ENCODE results near the gene HPS1. TPM values are rescaled to one million over a fixed set of nuclear protein-coding genes. Genes with fewer than 3 reads are reported as not detected.

Gene HPS1
- total RNA-seq, 4 donors from 2014 or later = 46.1 to 88.2 (median 63.0) TPM

DNA sequence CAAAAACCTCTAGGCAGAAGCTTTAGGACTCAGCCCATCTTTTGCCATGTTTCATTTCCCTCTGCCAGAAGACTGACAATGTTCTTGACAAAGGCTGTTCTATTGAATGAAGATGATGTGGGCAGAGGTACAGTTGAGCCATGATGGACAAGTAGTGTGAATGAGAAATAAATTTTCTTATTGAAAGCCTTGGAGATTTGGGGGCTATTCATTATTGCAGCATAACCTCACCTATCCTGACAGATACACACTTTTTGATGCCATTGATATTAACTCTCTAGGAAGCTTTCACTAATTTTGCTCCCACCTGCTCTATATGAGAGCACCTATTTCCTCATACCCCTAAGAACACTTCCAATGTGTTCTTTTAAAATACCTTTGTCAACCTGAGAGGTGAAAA lies 36.9 kb upstream of the HPS1 start:
- TF ChIP-seq, protein P1, sequence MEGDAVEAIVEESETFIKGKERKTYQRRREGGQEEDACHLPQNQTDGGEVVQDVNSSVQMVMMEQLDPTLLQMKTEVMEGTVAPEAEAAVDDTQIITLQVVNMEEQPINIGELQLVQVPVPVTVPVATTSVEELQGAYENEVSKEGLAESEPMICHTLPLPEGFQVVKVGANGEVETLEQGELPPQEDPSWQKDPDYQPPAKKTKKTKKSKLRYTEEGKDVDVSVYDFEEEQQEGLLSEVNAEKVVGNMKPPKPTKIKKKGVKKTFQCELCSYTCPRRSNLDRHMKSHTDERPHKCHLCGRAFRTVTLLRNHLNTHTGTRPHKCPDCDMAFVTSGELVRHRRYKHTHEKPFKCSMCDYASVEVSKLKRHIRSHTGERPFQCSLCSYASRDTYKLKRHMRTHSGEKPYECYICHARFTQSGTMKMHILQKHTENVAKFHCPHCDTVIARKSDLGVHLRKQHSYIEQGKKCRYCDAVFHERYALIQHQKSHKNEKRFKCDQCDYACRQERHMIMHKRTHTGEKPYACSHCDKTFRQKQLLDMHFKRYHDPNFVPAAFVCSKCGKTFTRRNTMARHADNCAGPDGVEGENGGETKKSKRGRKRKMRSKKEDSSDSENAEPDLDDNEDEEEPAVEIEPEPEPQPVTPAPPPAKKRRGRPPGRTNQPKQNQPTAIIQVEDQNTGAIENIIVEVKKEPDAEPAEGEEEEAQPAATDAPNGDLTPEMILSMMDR (IDR thresholded peaks at IDR 0.05; ENCODE audit: low read depth) = no peak

DNA sequence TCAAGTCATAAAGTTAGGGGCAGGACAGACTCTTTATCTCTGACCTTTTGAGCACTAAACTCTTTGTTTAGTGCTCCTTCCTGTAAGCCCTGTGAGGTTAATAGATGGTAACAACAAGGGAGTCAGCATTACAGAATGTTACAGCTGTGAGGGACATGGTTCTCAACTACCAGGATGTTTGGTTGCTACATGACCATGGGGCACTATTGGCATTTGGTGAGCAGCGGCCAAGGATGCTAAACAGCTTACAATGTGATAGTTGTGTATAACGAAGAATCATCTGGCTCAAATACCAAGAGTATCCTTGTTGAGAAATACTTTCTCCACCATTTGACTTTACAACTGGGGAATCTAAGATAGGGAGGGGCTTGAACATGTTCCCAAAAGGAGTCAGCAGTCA lies 35.4 kb upstream of the HPS1 start:
- TF ChIP-seq, protein P1 (IDR thresholded peaks at IDR 0.05; ENCODE audit: low read depth) = no peak

DNA sequence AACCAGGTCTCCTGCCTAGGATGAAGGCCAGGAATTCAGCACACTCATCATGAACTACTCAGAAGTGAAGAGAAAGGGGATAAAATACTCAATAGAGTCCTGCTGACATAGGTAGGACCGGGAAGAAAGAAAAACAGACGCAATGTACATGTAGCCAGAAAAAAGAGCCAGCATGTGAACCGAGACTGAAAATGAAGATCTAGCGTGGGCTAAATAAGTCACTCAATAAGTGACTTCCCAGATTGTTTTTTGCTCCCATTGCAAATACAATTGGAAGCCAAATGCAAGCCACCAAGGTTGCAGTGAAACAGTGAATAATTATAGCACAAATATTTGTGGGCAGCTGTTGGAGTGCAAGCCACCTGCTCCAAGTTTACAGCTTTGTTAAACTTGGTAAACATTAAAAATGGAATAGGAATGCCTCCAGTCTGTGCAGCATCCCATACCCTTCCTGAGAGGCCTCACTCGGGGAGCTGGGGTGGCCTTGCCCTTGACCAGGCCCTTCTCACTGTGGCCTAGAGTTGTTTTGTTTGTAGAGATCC lies 34.7 kb upstream of the HPS1 start:
- TF ChIP-seq, protein P1 (IDR thresholded peaks at IDR 0.05; ENCODE audit: low read depth) = no peak

DNA sequence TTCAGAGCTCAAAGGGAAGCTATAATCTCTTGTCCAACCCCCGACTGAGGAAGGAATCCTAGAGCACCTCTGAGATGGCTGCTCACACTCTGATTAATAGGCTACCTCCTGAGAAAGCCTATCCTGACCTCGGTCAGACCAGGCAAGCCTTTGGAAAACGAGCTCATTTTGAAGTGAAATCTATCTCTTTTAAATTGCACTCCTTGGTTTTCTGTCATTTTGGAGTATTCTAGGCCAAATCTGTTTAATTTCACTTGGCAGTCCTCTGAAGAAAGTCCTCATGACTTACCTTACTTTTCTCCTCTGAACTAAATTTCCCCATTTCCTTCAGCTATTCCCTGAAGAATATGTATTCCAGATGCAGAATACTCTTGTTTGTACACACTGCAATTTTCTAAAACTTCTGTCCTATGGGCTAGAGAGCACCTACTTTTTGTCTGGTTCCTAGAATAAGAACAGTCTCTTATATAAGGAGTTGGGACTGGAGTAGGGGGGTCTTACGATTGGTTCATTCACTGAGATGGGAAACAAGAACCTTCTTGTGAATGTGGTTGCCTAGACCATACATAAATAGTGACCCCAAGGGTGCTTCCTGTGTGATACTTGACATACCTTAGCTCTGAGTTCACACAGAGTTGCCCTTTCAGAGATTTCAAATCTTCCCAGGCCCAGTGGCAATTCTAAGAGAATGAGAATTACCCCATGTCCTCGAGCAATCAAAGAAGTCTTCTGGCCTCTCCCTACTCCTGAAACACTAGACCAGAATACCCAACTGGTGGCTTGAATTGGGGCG lies 31.9 kb upstream of the HPS1 start:
- TF ChIP-seq, protein P1 (IDR thresholded peaks at IDR 0.05; ENCODE audit: low read depth) = no peak

DNA sequence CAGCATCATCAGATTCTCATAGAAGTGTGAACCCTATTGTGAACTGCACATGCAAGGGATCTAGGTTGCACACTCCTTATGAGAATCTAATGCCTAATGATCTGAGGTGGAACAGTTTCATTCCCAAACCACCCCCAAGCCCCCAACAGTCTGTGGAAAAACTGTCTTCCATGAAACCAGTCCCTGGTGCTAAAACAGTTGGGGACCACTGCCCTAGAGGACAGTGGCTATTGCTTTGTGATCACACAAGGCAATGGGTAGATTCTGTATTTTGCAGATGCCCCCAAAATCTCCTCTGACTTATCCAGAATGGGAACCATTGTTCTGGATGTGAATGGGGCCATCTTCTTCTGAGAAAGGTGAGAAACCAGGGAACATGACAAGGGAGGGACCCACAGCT lies 31.1 kb upstream of the HPS1 start:
- TF ChIP-seq, protein P1 (IDR thresholded peaks at IDR 0.05; ENCODE audit: low read depth) = no peak

DNA sequence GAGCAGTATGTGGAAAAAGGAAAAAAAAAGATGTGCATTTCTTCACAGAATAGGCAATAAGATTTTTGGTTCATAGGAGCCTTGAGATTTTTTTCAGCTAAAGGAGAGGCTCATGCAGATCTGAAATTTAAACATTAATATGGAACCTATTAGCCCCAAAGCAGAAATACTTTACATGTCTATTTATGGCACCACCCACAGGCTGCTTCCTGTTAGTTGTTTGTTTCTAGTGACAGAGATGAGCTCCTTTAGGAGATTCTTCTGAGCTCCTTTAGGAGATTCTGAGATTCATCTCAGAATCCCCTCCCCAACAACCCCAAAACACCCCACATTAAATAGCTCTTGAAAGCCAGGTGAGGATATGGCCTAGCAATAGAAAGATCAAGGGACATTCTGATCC lies 27.9 kb upstream of the HPS1 start:
- TF ChIP-seq, protein P1 (IDR thresholded peaks at IDR 0.05; ENCODE audit: low read depth) = no peak

DNA sequence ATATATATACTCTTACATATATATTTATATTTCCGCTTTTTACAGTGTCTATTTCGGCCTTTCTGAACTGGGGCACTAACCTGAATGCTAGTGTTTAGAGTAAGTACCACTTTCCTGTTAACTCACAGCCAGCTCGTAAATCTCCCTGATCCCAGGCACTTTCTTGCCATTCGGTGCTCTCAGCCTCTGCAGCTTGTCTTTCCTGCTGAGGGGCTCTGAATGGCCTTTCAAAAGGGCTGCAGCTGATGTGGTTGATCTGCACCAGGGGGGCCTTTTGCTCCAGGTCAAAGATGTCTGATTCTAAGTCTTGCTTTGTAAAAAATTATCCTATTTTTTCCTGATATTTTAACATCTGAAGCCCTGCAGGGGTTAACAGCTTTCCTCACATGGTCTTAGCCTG lies 25.5 kb upstream of the HPS1 start:
- TF ChIP-seq, protein P1 (IDR thresholded peaks at IDR 0.05; ENCODE audit: low read depth) = no peak

Measured in subcutaneous adipose tissue (tissue), 4 donors.